OCI-LY7 (cell line): ENCODE data around the gene COL6A3.

Experiments
- EZH2phosphoT487 ChIP-seq: fragments of 200-600 bp; sonication (generic); IDR thresholded peaks from 2 replicates; pipeline ENCODE4 v1.6.1; 2018; ENCODE audit warnings: low read depth, borderline replicate concordance, mild to moderate bottlenecking, mixed run types, antibody characterized with exemption, low read length, moderate library complexity, mixed read lengths
- TF ChIP-seq, protein P1 (sequence below): fragments of 200-600 bp; sonication (generic); conservative IDR thresholded peaks from 2 replicates; pipeline ENCODE4 v1.5.1; 2014; ENCODE audit warnings: mild to moderate bottlenecking, antibody characterized with exemption, low read length, moderate library complexity, mixed read lengths

DNA sequence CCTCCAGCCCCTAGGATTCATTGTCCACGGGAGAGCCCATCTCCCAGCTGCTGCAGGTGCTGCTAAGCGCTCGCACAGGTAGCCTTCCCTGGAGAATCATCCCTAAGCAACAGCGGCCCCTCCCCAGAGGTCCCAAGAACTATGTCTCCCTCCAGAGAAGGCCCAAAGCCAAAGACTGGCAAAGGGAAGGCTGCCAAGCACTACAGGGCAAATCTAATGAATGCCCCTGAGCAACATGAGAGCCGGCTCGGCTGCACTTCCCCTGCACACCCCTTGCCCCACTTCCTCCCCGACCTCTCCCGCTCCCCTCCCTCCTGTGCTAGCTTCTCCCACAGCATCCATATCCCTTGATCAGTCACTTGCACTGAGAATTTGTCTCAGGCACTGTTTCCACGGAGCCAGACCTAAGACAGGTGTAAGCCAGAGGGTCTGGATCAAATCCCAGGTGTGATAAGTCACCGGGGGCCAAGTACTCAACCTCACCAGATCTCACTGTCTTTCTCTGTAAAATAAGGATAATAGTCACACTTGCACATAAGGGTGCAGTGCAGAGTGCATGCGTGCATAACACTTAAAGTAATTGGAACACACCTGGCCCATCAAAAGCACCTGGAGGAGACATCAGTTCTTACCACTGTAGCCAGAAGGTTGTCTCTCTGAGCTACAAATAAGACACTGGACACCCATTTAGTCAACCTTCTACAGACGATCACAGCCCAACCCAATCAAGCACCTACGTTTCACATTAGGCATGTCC lies 20.1 kb upstream of the COL6A3 start:
- TF ChIP-seq, protein P1, sequence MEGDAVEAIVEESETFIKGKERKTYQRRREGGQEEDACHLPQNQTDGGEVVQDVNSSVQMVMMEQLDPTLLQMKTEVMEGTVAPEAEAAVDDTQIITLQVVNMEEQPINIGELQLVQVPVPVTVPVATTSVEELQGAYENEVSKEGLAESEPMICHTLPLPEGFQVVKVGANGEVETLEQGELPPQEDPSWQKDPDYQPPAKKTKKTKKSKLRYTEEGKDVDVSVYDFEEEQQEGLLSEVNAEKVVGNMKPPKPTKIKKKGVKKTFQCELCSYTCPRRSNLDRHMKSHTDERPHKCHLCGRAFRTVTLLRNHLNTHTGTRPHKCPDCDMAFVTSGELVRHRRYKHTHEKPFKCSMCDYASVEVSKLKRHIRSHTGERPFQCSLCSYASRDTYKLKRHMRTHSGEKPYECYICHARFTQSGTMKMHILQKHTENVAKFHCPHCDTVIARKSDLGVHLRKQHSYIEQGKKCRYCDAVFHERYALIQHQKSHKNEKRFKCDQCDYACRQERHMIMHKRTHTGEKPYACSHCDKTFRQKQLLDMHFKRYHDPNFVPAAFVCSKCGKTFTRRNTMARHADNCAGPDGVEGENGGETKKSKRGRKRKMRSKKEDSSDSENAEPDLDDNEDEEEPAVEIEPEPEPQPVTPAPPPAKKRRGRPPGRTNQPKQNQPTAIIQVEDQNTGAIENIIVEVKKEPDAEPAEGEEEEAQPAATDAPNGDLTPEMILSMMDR: no peak
- no peak for TF ChIP-seq EZH2phosphoT487
